ENCODE data around the gene SLC9A9. TPM values are rescaled to one million over a fixed set of nuclear protein-coding genes. Genes with fewer than 3 reads are reported as not detected.

The SLC9A9 gene
- polyA plus RNA-seq, 1 donor from 2014 or later = 0.54 TPM

- no peaks in the 10 kb centered on the region for H3K27me3 ChIP-seq (ENCODE audit: insufficient read depth, low read depth, low read length)
- no peak overlapping the region for H3K27ac ChIP-seq (ENCODE audit: low read length)
- no peak overlapping the region for H3K4me3 ChIP-seq (ENCODE audit: low read length)
- H3K4me2 ChIP-seq (ENCODE audit: low read length) = no peak overlapping the region
- peaks cover 4% of the 10 kb centered on the region for H3K9me3 ChIP-seq (ENCODE audit: low read length)
- H3K9me2 ChIP-seq (ENCODE audit: insufficient read depth, low read length) = no peaks in the 10 kb centered on the region
- no peaks in the 10 kb centered on the region for H3K79me2 ChIP-seq (replicated peaks; ENCODE audit: insufficient read depth, low read length)
- no peaks in the 10 kb centered on the region for H4K20me1 ChIP-seq (ENCODE audit: insufficient read depth)
- H3K9ac ChIP-seq (ENCODE audit: low read length) = no peak overlapping the region
- H3F3A ChIP-seq (ENCODE audit: insufficient read depth, low read length, poor library complexity, severe bottlenecking) = no peaks in the 10 kb centered on the region
- no peak overlapping the region for H2AFZ ChIP-seq (ENCODE audit: low read depth, low read length)
- no peaks in the 10 kb centered on the region for H3K36me3 ChIP-seq (ENCODE audit: insufficient read depth, low read length)
- TF ChIP-seq, protein P1, sequence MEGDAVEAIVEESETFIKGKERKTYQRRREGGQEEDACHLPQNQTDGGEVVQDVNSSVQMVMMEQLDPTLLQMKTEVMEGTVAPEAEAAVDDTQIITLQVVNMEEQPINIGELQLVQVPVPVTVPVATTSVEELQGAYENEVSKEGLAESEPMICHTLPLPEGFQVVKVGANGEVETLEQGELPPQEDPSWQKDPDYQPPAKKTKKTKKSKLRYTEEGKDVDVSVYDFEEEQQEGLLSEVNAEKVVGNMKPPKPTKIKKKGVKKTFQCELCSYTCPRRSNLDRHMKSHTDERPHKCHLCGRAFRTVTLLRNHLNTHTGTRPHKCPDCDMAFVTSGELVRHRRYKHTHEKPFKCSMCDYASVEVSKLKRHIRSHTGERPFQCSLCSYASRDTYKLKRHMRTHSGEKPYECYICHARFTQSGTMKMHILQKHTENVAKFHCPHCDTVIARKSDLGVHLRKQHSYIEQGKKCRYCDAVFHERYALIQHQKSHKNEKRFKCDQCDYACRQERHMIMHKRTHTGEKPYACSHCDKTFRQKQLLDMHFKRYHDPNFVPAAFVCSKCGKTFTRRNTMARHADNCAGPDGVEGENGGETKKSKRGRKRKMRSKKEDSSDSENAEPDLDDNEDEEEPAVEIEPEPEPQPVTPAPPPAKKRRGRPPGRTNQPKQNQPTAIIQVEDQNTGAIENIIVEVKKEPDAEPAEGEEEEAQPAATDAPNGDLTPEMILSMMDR (IDR thresholded peaks at IDR 0.05; ENCODE audit: poor library complexity, severe bottlenecking) = no peak
- TF ChIP-seq SMC3 (conservative IDR thresholded peaks at IDR 0.05; ENCODE audit: poor library complexity) (no peak), MXI1 (conservative IDR thresholded peaks at IDR 0.05; ENCODE audit: poor library complexity, severe bottlenecking) (no peak), EZH2 (IDR thresholded peaks at IDR 0.05; ENCODE audit: borderline replicate concordance, insufficient read depth, low read length, poor library complexity, severe bottlenecking) (no peak), POLR2AphosphoS5 (IDR thresholded peaks at IDR 0.05) (no peak), EP300 (conservative IDR thresholded peaks at IDR 0.05; ENCODE audit: poor library complexity, severe bottlenecking) (no peak), TAF1 (IDR thresholded peaks at IDR 0.05; ENCODE audit: low read depth) (no peak), RAD21 (conservative IDR thresholded peaks at IDR 0.05) (no peak)
- TF ChIP-seq, protein P2, sequence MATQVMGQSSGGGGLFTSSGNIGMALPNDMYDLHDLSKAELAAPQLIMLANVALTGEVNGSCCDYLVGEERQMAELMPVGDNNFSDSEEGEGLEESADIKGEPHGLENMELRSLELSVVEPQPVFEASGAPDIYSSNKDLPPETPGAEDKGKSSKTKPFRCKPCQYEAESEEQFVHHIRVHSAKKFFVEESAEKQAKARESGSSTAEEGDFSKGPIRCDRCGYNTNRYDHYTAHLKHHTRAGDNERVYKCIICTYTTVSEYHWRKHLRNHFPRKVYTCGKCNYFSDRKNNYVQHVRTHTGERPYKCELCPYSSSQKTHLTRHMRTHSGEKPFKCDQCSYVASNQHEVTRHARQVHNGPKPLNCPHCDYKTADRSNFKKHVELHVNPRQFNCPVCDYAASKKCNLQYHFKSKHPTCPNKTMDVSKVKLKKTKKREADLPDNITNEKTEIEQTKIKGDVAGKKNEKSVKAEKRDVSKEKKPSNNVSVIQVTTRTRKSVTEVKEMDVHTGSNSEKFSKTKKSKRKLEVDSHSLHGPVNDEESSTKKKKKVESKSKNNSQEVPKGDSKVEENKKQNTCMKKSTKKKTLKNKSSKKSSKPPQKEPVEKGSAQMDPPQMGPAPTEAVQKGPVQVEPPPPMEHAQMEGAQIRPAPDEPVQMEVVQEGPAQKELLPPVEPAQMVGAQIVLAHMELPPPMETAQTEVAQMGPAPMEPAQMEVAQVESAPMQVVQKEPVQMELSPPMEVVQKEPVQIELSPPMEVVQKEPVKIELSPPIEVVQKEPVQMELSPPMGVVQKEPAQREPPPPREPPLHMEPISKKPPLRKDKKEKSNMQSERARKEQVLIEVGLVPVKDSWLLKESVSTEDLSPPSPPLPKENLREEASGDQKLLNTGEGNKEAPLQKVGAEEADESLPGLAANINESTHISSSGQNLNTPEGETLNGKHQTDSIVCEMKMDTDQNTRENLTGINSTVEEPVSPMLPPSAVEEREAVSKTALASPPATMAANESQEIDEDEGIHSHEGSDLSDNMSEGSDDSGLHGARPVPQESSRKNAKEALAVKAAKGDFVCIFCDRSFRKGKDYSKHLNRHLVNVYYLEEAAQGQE (IDR thresholded peaks at IDR 0.05; ENCODE audit: borderline replicate concordance) = no peak
Observed at GRCh38 chr3:143334231-143334630, 514.0 kb downstream of the SLC9A9 start.

GRCh38 chr3:143333367-143333766 is 514.9 kb downstream of the SLC9A9 start:
- no peaks in the 10 kb centered on the region for H4K20me1 ChIP-seq (ENCODE audit: insufficient read depth)
- no peak overlapping the region for H3K4me3 ChIP-seq (ENCODE audit: low read length)
- H3F3A ChIP-seq (ENCODE audit: insufficient read depth, low read length, poor library complexity, severe bottlenecking) = no peaks in the 10 kb centered on the region
- no peaks in the 10 kb centered on the region for H3K27me3 ChIP-seq (ENCODE audit: insufficient read depth, low read depth, low read length)
- no peak overlapping the region for H2AFZ ChIP-seq (ENCODE audit: low read depth, low read length)
- no peak overlapping the region for H3K4me2 ChIP-seq (ENCODE audit: low read length)
- no peaks in the 10 kb centered on the region for H3K36me3 ChIP-seq (ENCODE audit: insufficient read depth, low read length)
- H3K9me2 ChIP-seq (ENCODE audit: insufficient read depth, low read length) = no peaks in the 10 kb centered on the region
- H3K27ac ChIP-seq (ENCODE audit: low read length) = no peak overlapping the region
- TF ChIP-seq TAF1 (IDR thresholded peaks at IDR 0.05; ENCODE audit: low read depth) = no peak
- TF ChIP-seq, protein P1 (IDR thresholded peaks at IDR 0.05; ENCODE audit: poor library complexity, severe bottlenecking) = no peak
- TF ChIP-seq RAD21 (conservative IDR thresholded peaks at IDR 0.05) = no peak
- no peak for TF ChIP-seq POLR2AphosphoS5 (IDR thresholded peaks at IDR 0.05)
- TF ChIP-seq SMC3 (conservative IDR thresholded peaks at IDR 0.05; ENCODE audit: poor library complexity) = no peak
- TF ChIP-seq EZH2 (IDR thresholded peaks at IDR 0.05; ENCODE audit: borderline replicate concordance, insufficient read depth, low read length, poor library complexity, severe bottlenecking) = no peak
- TF ChIP-seq EP300 (conservative IDR thresholded peaks at IDR 0.05; ENCODE audit: poor library complexity, severe bottlenecking) = no peak
- no peaks in the 10 kb centered on the region for H3K79me2 ChIP-seq (replicated peaks; ENCODE audit: insufficient read depth, low read length)
- no peak overlapping the region for H3K9ac ChIP-seq (ENCODE audit: low read length)
- peaks cover 4% of the 10 kb centered on the region for H3K9me3 ChIP-seq (ENCODE audit: low read length)
